Measurements from ENCODE around the gene ALOX15B.
"Not testable (repeated sequence)": the region's sequence is repeated elsewhere in the genome, so short reads cannot be mapped to it uniquely, and the experiment has no call there.

Gene ALOX15B

GRCh38 chr17:8041249-8041928 is 2.5 kb downstream of the ALOX15B start:
- peak; percentile 20 for DNase-seq

- no peak for DNase-seq
Measured at GRCh38 chr17:8041979-8042378, 3.1 kb downstream of the ALOX15B start.

- DNase-seq, result no peak
Measured at GRCh38 chr17:8044819-8045810, 6.3 kb downstream of the ALOX15B start.

GRCh38 chr17:8046306-8046928 is 7.6 kb downstream of the ALOX15B start:
- DNase-seq, result no peak

GRCh38 chr17:8046929-8047768 is 8.3 kb downstream of the ALOX15B start:
- DNase-seq, result no peak

GRCh38 chr17:8047769-8048110 is 8.9 kb downstream of the ALOX15B start:
- DNase-seq, result no peak

GRCh38 chr17:8048236-8048635 is 9.4 kb downstream of the ALOX15B start:
- DNase-seq, result no peak

- DNase-seq, result no peak
Measured at GRCh38 chr17:8048736-8049135, 9.9 kb downstream of the ALOX15B start.

- DNase-seq, result no peak
Measured at GRCh38 chr17:8051831-8052230, 13.0 kb downstream of the ALOX15B start.

- no peak for DNase-seq
Measured at GRCh38 chr17:8052256-8053252, 13.7 kb downstream of the ALOX15B start.

GRCh38 chr17:8053600-8053999 is 14.7 kb downstream of the ALOX15B start:
- no peak for DNase-seq

GRCh38 chr17:8055851-8056231 is 17.0 kb downstream of the ALOX15B start:
- DNase-seq, result no peak

- DNase-seq, result no peak
Measured at GRCh38 chr17:8056232-8056975, 17.5 kb downstream of the ALOX15B start.

GRCh38 chr17:8056976-8057625 is 18.2 kb downstream of the ALOX15B start:
- DNase-seq, result no peak

- DNase-seq, result peak; percentile 38
Measured at GRCh38 chr17:8057691-8058114, 18.8 kb downstream of the ALOX15B start.

GRCh38 chr17:8059131-8059530 is 20.3 kb downstream of the ALOX15B start:
- no peak for DNase-seq

- peak; percentile 63 for DNase-seq
Measured at GRCh38 chr17:8060274-8060673, 21.4 kb downstream of the ALOX15B start.

GRCh38 chr17:8061851-8062250 is 23.0 kb downstream of the ALOX15B start:
- not testable (repeated sequence) for DNase-seq

GRCh38 chr17:8062435-8062806 is 23.6 kb downstream of the ALOX15B start:
- no peak for DNase-seq

GRCh38 chr17:8062807-8063483 is 24.1 kb downstream of the ALOX15B start:
- no peak for DNase-seq
